HUES48 (cell line): ENCODE data around the gene GOSR2.

Experiments used
- H3K27ac ChIP-seq: one replicate; pipeline ENCODE4 v1.7.0; 2013; ENCODE audit warnings: low read depth, low read length, inconsistent platforms
- H3K27me3 ChIP-seq: 2 replicates; pipeline ENCODE4 v1.6.1; 2013; ENCODE audit warnings: mild to moderate bottlenecking, low read length; ENCODE audit not compliant: control insufficient read depth, insufficient read depth
- H3K36me3 ChIP-seq: 2 replicates; pipeline ENCODE4 v1.6.1; 2013; ENCODE audit warnings: low read length; ENCODE audit not compliant: control insufficient read depth, insufficient read depth
- H3K4me1 ChIP-seq: 2 replicates; pipeline ENCODE4 v1.6.1; 2013; ENCODE audit warnings: mild to moderate bottlenecking, low read length; ENCODE audit not compliant: control insufficient read depth, insufficient read depth
- H3K4me3 ChIP-seq: 2 replicates; pipeline ENCODE4 v1.5.1; 2013; ENCODE audit warnings: mild to moderate bottlenecking, low read depth, low read length
- H3K9ac ChIP-seq: 2 replicates; pipeline ENCODE4 v1.6.1; 2013; ENCODE audit warnings: mild to moderate bottlenecking, low read depth, low read length, moderate library complexity
- H3K9me3 ChIP-seq: 2 replicates; pipeline ENCODE4 v1.6.1; 2013; ENCODE audit warnings: low read length; ENCODE audit not compliant: control insufficient read depth, insufficient read depth

GOSR2 gene

DNA sequence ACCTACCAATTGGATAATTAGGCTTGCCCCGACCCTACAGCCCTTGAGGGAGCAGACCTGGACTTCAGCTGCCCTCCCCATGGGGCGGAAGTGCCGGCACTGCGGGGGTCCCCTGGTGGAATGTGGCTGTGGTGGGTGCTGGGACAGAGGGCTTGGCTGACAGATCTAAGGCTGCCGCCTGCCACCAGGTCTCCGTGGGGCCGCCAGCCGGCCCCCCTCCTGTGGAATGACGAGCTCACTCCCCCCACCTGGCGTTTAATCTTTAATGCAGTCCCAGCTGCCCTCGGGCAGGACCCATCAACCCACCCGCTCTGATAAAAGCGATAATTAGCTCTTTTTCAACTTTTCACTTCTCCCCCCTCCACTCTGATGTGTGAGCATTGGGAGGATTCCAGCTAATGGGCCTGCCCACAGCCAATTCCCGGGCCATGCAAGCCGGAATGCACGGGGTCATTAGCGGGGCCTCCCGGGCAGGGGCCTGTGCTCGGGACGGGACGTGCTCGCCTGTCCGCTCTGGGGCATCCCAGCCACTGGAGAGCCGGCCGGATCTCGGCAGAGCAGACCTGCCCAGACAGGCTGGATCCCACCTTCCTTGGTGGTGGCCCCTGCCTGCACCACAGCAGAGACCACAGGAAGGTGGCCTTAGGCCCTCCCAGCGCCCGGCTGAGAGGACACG, 28.3 kb upstream of the GOSR2 start:
- H3K9me3 ChIP-seq, result no peaks in the 10 kb centered on the region
- H3K27me3 ChIP-seq, result no peaks in the 10 kb centered on the region
- no peak overlapping the region for H3K4me3 ChIP-seq
- no peak overlapping the region for H3K9ac ChIP-seq
- peaks cover 12% of the 10 kb centered on the region for H3K4me1 ChIP-seq
- no peak overlapping the region for H3K27ac ChIP-seq
- H3K36me3 ChIP-seq, result no peaks in the 10 kb centered on the region

GRCh38 chr17:46895171-46895570, 27.8 kb upstream of the GOSR2 start:
- Histone ChIP-seq H3K4me3 (no peak overlapping the region), H3K27me3 (no peaks in the 10 kb centered on the region), H3K36me3 (no peaks in the 10 kb centered on the region), H3K9ac (no peak overlapping the region), H3K4me1 (peaks cover 12% of the 10 kb centered on the region), H3K27ac (no peak overlapping the region), H3K9me3 (no peaks in the 10 kb centered on the region)

- H3K4me3 ChIP-seq, result no peak overlapping the region
- H3K4me1 ChIP-seq, result peaks cover 12% of the 10 kb centered on the region
- H3K9ac ChIP-seq, result no peak overlapping the region
- H3K27ac ChIP-seq, result no peak overlapping the region
- no peaks in the 10 kb centered on the region for H3K9me3 ChIP-seq
- no peaks in the 10 kb centered on the region for H3K27me3 ChIP-seq
- no peaks in the 10 kb centered on the region for H3K36me3 ChIP-seq
Measured at GRCh38 chr17:46896991-46897390, 26.0 kb upstream of the GOSR2 start.

GRCh38 chr17:46898364-46898763, 24.6 kb upstream of the GOSR2 start:
- Histone ChIP-seq H3K4me3 (no peak overlapping the region), H3K9me3 (no peaks in the 10 kb centered on the region), H3K27me3 (no peaks in the 10 kb centered on the region), H3K9ac (no peak overlapping the region), H3K4me1 (peaks cover 12% of the 10 kb centered on the region), H3K36me3 (no peaks in the 10 kb centered on the region), H3K27ac (no peak overlapping the region)

- H3K27ac ChIP-seq, result no peak overlapping the region
- H3K36me3 ChIP-seq, result no peaks in the 10 kb centered on the region
- H3K9me3 ChIP-seq, result no peaks in the 10 kb centered on the region
- no peak overlapping the region for H3K9ac ChIP-seq
- H3K27me3 ChIP-seq, result no peaks in the 10 kb centered on the region
- peaks cover 11% of the 10 kb centered on the region for H3K4me1 ChIP-seq
- no peak overlapping the region for H3K4me3 ChIP-seq
Measured at GRCh38 chr17:46898860-46899259, 24.1 kb upstream of the GOSR2 start.

- H3K9ac ChIP-seq, result no peak overlapping the region
- H3K4me3 ChIP-seq, result no peak overlapping the region
- no peaks in the 10 kb centered on the region for H3K36me3 ChIP-seq
Measured at GRCh38 chr17:46901291-46901690, 21.7 kb upstream of the GOSR2 start.

GRCh38 chr17:46903762-46904672, 18.9 kb upstream of the GOSR2 start:
- H3K9ac ChIP-seq, result no peak overlapping the region
- no peak overlapping the region for H3K27ac ChIP-seq
- H3K27me3 ChIP-seq, result no peaks in the 10 kb centered on the region
- no peaks in the 10 kb centered on the region for H3K36me3 ChIP-seq
- H3K9me3 ChIP-seq, result no peaks in the 10 kb centered on the region
- H3K4me1 ChIP-seq, result no peaks in the 10 kb centered on the region
- no peak overlapping the region for H3K4me3 ChIP-seq

More at GRCh38 chr17:46901291-46901690, 21.7 kb upstream of the GOSR2 start:
- no peaks in the 10 kb centered on the region for H3K27me3 ChIP-seq
- H3K4me1 ChIP-seq, result no peaks in the 10 kb centered on the region
- no peak overlapping the region for H3K27ac ChIP-seq
- no peaks in the 10 kb centered on the region for H3K9me3 ChIP-seq

- no peaks in the 10 kb centered on the region for H3K9me3 ChIP-seq
- H3K36me3 ChIP-seq, result no peaks in the 10 kb centered on the region
- no peaks in the 10 kb centered on the region for H3K4me1 ChIP-seq
- no peak overlapping the region for H3K27ac ChIP-seq
- no peaks in the 10 kb centered on the region; the same call in 1 of the 2 replicates for H3K27me3 ChIP-seq
- H3K9ac ChIP-seq, result no peak overlapping the region
- H3K4me3 ChIP-seq, result no peak overlapping the region
Measured at GRCh38 chr17:46908068-46908737, 14.8 kb upstream of the GOSR2 start.

- Histone ChIP-seq H3K27ac (no peak overlapping the region), H3K9ac (no peak overlapping the region), H3K27me3 (no peaks in the 10 kb centered on the region; the same call in 1 of the 2 replicates), H3K9me3 (no peaks in the 10 kb centered on the region), H3K4me1 (no peaks in the 10 kb centered on the region), H3K4me3 (no peak overlapping the region), H3K36me3 (no peaks in the 10 kb centered on the region)
Measured at GRCh38 chr17:46910179-46910927, 12.6 kb upstream of the GOSR2 start.

DNA sequence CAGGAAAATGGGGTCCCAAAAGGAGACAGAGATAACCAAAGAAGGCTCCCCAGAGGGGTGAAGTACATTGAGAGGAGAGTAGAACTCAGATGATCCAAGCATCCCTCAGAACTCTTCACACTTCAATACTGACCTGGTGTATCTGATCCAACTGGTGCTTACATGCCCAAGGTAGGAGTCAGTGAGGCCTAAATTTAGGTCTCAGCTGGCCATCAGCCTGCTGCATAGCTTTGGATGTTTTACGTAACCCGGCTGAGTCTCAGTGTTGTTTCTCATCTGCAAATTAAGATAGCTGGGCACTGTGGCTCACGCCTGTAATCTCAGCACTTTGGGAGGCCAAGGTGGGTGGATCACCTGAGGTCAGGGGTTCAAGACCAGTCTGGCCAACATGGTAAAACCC, 11.6 kb upstream of the GOSR2 start:
- Histone ChIP-seq H3K27ac (no peak overlapping the region), H3K9me3 (no peaks in the 10 kb centered on the region), H3K4me3 (no peak overlapping the region), H3K27me3 (no peaks in the 10 kb centered on the region; the same call in 1 of the 2 replicates), H3K9ac (no peak overlapping the region), H3K36me3 (no peaks in the 10 kb centered on the region), H3K4me1 (no peaks in the 10 kb centered on the region)
